ENCODE data around the gene PDE8A.
"Not testable (repeated sequence)": the region's sequence is repeated elsewhere in the genome, so short reads cannot be mapped to it uniquely, and the experiment has no call there.

Gene PDE8A

DNA sequence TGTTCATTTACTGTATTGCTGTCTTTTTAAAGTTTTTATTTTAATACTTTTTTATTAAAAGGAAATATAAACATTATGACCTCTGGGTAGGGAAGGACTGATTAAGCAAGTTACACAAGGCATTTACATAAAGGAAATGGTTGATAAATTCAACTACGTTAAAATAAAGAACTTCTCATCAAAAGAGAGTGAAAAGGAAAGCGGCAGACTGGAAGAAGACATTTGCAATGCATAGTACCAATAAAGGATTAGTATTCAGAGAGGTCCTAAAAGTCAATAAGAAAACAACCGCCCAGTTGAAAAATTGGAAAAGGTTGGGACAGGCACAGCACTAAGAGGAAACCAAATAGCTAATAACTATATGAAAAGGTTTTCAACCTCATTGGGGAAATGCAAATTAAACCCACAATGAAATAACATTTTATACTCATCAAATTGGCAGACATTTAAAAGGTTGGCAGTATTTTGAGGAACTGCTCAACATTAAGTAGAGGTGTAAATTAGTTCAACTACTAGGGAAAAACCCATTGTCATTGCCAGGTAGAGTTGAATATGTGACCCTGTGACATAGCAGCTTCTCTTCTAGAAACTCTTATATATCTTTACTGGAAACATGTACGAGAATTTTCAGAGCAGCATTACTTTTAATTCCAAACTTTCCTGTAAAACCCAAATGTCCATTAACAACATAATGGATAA, 9.5 kb downstream of the PDE8A start:
- no peak for DNase-seq (ENCODE audit: low read depth)

DNA sequence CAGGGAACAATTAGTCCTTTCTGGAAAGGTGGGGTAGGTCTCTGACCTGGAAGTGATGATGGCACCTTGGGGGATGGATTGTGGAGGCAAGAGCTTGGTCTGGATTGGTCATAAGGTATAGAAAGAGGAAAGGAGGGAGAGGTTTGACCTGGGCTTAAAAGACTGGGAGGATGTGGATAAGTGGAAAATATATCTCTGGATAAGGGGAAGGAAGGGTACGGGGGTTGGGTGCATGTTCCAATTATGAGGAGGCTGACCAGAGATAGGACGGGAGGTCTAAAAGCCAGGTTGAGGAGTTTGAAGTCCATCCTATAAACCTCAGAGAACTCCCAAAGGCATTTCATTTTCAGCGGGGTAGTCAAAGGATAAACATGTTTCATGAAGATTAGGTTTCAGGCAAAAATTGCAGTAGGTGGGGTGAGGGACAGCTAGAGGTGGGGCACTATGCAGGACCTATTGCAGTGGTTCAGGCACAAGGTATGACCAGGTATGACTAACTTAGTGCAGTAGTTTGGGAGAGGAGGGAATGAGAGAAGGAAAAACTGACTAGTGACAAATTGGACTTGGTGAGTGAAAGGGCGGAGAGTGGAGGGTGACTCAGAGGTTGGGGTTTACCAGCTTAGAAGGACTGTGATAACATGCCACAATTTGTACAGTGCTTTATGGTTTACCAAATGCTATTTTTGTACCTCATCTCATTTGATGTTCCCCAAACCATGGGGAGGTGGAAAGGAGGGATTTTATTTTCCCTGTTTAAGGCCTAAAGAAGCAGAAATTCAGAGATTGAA, 10.7 kb downstream of the PDE8A start:
- peak; percentile 49 for DNase-seq (ENCODE audit: low read depth)

DNA sequence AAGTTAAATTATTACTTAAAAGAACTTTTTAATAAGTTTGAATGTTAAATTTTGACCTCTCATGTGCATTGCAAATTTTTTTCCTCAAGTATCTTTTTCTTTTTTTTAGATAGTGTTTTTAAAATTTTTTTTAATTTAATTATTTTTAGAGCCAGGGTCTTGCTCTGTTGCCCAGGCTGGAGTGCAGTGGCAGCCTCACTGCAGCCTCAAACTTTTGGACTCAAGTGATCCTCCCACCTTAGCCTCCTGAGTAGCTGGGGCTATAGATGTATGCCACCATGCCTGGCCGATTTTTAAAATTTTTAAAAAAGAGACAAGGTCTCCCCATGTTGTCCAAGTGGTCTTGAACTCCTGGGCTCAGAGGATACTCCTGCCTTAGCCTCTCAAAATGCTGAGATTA, 14.4 kb downstream of the PDE8A start:
- DNase-seq (ENCODE audit: low read depth), result no peak

DNA sequence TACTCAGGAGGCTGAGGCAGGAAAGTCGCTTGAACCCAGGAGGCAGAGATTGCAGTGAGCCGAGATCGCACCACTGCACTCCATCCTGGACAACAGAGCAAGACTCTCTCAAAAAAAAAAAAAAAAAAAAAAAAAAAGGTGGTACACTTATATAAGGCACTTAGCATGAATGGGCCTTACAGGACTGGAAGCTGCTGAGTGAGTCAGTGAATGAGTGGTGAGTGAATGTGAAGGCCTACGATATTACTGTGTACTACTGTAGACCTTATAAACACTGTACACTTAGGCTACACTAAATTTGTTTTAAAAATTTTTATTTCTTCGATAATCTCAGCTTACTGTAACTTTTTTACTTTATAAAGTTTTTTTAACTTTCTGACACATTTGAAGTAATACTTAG, 15.1 kb downstream of the PDE8A start:
- not testable (repeated sequence) for DNase-seq (ENCODE audit: low read depth)

DNA sequence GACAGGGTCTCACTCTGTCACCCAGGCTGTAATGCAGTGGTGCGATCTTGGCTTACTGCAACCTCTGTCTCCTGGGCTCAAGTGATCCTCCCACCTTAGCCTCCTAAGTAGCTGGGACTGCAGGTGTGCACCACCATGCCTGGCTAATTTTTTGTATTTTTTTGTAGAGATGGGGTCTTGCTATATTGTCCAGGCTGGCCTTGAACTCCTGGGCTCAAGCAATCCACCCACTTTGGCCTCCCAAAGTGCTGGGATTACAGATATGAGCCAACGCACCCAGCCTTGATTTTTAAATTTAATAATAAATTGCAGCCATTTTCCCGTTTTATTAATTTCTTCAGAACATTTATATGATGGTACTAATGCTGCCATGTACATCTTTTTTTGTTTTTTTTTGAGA, 15.6 kb downstream of the PDE8A start:
- DNase-seq (ENCODE audit: low read depth), result not testable (repeated sequence)

DNA sequence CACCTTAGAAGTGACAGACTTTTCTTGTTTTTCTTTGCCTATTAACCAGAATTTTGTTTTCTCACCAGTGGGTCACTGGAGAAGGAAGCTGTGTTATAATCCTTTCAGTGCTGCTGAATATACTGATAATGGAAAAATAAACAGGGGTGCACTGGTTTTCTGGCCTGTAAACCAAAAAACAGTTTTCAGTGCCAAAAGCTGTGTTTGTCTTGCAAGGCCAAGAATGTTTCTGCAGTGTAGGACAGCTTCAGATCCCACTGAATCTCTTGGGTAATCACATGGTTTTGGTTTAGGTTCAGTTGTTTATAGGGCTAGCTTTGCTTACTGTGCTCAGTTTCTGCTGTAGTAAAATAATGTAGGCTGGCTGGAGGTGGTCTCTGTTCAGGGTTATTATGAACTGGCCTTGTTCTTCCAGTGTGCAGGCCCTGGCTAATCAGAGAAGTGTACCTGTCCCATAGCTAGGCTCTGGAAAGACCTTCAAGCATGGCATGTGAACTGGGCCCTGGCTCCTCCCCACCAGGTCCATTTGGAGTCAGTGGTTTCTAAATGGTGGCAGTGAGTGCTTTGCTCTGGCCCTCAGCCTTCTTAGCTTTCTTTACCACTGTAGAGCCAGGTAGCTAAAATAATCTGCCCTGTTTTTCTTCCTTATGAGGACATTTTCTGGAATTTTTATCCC, 18.7 kb downstream of the PDE8A start:
- DNase-seq (ENCODE audit: low read depth), result peak; percentile 40

DNA sequence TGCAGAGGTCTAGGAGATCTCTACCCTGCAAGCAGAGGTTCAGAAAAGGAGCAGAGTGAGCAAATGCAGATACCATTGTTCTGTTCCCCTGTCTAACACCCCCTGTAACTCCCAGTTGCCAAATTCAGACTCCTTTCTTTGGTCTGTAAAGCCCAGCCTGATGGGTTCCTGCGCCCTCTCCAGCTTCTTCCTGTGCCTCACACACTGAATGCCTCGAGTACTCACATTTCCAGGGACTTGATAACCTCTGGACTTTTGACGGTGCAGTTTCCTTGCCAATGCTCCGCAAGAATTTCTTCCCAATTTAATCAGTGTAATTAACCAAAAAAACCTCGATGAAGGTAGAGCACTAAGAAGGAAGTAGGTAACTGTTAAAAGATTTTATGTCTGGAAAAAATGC, 19.3 kb downstream of the PDE8A start:
- no peak for DNase-seq (ENCODE audit: low read depth)

DNA sequence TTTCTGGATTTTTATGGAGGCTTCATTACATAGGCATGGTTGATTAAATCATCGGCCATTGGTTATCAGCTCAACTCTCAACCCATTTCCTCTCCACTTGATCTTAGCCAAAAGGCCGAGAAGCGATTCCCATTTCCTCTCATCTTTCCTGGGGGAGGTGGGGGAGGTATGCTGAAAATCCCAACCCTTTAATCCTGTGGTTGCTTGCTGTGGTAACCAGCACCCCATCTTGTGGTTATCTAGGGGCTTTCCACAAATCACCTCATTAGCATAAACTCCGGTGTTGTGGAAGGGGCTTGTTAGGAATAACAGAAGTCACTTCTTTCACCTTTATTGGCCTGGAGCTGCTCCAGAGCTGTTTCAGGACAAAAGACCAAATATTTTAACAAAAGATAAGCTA, 20.9 kb downstream of the PDE8A start:
- DNase-seq (ENCODE audit: low read depth), result no peak

DNA sequence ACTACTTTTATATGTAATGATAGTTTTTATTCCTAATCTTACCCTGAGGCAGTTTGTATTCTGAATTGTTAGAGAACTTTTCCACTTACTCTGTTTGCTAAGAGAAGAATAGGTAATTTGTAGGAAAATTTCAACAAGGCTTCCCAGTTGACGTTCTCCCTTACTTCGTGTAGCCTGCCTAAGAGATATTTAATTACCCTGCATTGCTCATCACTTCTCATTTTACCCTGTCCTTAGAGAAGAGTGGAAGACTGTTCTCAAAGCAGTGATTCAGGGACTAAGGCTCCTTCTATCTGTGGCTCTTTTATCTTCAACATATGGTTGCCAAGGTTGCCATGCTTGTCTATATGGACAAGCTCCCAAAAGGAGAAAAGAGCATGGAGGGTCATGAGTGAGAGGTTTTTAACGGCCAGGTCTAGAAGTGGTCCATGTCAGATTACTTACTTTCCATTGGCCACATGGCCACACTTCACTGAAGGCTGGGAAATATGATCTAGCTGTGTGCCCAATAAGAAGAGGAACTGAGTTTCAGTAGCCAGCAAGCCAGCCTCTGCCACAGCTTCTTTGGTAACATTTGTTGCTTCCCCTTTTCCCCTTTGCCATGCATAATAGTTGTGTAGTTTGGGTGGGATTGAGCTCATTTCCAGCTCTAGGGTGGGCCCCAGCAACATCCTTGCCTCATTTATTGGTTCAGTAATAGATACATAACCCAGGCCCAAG, 22.1 kb downstream of the PDE8A start:
- DNase-seq (ENCODE audit: low read depth), result no peak

DNA sequence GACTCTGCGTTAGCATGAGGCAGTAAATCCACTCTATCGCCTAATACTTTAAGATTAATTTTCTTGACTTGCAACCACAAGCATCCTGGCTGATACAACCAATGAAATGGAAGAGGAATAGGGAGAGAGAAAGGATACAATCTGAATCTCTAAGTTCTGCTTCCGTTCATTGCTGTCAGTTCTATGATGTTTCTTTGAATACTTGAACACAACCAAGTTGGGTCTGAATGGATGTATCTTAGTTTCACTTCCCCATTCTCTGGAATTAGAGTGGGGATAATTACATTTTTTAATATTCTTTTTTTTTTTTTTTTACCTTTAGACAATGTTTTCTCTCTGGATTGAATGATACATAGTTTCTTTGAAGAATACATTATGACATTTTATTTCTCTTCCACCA, 22.9 kb downstream of the PDE8A start:
- DNase-seq (ENCODE audit: low read depth), result no peak

DNA sequence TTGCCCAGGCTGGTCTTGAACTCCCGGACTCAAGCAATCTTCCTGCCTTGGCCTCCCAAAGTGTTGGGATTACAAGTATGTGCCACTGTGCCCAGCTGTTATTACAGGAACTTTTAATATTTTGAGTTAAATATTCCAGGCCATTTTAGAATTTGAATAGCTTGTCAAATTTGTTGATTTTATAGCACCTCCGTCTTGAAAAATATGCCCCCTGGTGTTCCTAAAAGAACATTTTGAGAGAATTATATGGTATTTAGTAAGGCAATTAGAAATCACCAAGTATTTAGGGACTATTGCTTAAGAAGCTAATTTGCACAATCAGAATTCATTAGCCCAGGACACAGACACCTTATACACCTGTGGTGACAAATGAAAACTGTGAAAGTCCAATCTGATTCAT, 23.7 kb downstream of the PDE8A start:
- DNase-seq (ENCODE audit: low read depth), result no peak

DNA sequence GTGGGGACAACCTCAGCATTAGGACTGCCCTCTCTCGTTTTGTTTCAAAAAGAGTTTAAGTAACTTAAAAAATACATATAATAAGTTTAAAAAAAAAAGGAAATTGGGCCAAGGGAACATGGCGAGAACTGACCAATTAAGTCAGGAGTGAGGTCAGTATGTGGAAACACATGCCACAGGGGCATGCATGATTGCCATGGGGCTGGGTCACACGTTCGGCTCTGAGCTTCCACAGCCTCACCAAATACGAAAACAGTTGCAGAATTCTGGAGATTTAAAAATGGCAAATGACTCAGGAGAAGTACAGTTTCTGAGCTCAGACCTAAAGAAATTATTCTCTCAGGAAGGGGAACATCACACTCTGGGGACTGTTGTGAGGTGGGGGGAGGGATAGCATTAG, 24.1 kb downstream of the PDE8A start:
- no peak for DNase-seq (ENCODE audit: low read depth)

DNA sequence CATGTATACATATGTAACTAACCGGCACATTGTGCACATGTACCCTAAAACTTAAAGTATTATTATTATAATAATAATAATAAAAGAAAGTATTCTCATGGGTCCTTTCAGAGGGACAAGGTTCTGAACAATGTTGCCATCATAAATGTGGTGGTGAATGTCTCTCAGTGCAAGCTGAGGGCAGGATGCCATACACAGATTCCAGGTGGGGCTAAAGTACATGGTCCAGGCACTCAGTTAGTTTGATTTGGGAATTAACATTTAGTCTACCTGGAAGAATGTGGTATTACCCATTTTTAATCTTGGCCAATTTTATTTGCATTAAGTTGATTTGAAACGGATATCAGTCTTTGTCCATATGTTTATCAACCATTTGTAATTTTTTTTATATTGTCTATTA, 24.5 kb downstream of the PDE8A start:
- no peak for DNase-seq (ENCODE audit: low read depth)

DNA sequence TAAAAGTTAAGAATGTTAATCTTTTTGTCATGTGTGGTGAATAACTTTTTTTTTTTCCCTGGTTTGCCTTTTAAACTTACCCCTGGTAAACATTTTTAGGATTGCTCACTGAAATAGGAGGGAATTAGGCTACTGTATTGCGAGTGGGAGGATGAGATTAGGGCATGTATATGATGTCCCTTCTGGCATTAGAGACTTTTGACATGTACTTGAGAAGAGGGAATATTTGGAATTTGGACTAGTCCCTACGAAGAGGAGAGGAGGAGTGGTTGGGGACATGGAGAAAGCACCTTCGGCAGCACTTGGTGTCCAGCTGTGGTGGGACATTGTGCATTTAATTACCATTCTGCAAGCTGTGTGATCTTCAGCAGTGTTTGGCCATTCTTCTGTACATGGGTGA, 25.0 kb downstream of the PDE8A start:
- DNase-seq (ENCODE audit: low read depth), result no peak

DNA sequence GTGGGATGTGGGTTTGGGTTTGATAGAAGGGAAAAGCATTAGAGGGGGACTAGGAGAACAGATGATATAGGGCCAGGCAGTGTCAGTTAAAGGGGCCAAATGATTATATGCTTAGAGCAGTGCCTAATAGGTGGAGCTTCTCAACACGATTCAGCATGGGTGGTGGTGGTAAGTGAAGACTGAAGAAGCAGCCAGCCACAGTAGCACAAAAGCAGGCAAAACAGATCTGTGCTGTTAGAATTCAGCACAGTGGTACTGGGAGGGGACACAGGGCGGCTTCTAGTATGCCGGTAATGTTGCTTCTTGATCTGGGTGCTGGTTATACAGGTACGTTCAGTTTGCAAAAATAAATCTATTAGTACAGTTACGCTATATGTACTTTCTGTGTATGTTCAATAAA, 25.5 kb downstream of the PDE8A start:
- no peak for DNase-seq (ENCODE audit: low read depth)

DNA sequence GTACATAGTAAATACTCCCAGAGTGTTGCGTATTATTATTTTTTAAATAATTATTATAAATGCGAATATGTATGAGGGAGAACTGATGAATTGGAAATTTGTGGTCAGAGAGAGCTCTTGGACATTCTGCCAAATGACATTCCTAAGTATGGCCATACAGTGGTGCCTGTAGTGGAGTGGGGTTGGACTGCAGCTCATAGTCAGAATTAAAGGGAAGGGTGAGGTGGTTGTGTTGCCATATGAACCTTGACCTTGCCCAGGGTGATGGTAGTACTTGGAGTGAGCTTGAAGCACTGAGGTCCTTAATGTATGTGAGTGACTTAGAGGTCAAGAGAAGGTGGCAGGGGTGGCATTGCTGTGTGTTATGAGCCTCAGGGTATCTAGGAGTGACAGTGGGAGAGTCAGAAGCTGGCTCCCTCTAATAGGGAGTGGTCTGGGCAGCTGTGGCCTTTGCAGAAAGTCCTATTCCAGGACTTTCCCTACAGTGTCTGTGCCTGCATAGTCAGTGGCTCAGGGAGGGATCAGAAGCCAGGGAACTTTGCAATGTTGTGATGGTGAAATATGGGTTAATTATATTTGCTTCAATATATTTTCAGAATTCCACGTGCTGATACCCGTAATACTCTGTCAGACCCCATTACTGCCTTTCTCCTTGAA, 26.2 kb downstream of the PDE8A start:
- DNase-seq (ENCODE audit: low read depth), result no peak

DNA sequence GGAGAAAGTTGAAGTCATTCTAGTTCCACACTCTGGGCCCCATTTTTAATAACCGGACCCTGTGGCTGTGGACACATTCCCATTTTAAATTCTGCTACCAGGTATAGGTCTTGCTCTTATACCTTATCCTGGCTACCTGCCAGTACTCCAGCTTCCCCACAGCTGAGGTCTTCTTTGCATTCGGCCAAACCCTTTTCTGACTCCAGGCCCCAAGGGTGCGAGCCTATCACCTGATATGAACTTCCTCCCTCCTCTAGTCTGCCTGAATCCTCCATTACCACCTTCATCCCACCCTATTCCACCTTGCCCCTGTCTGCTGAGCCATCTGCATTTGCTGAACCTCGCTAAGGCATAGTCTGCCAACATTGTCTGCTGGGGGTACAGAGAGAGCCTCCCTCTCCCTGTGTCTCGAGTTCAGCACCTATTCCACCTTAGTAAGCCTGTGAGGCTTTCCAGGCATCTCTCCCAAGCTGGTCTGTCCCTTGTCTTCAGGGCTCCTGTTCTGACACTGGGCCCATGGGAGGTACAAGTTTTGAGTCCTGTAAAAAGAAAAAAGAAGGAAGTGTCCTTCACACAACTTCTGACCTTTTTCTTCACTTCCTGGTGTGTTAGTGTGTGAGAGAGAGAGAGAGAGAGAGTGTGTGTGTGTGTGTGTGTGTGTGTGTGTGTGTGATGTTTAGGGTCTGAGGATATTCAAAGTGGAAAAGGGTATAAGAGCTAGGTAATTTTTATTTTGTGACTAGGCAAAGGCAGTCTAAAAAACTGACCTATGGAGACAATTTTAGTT, 27.0 kb downstream of the PDE8A start:
- no peak for DNase-seq (ENCODE audit: low read depth)

DNA sequence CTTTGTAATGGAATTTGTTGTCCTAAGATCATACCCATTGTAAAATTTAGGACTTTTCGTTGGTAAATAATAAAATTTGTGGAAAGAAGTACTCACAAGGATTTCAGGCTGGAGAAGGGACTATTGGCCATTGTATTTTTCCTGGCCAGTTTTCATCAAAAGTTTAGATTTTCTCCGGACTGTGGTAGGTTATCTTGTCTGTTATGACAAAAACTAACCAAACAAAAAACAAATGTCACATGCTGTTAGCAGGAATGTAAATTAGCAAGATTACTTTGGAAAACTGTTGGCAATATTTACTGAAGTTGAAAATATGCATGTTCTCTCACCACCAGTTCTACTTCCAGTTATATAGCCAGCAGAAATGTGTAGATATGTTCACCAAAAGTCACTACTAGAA, 27.8 kb downstream of the PDE8A start:
- no peak for DNase-seq (ENCODE audit: low read depth)

DNA sequence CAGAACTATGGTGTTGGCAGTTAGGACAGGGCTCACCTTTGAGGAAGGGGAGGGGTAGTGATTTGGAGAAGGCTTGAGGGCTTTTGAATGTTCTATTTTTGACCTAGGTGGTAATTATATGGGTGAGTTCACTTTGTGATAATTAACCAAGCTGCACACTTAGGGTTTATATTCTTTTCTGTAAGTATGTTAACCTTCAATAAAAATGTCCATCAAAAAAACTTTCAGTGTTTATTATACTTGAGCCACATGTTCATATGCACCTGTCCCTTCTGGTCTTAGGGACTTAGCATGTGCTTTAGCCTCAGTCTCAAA, 28.4 kb downstream of the PDE8A start:
- DNase-seq (ENCODE audit: low read depth), result no peak

DNA sequence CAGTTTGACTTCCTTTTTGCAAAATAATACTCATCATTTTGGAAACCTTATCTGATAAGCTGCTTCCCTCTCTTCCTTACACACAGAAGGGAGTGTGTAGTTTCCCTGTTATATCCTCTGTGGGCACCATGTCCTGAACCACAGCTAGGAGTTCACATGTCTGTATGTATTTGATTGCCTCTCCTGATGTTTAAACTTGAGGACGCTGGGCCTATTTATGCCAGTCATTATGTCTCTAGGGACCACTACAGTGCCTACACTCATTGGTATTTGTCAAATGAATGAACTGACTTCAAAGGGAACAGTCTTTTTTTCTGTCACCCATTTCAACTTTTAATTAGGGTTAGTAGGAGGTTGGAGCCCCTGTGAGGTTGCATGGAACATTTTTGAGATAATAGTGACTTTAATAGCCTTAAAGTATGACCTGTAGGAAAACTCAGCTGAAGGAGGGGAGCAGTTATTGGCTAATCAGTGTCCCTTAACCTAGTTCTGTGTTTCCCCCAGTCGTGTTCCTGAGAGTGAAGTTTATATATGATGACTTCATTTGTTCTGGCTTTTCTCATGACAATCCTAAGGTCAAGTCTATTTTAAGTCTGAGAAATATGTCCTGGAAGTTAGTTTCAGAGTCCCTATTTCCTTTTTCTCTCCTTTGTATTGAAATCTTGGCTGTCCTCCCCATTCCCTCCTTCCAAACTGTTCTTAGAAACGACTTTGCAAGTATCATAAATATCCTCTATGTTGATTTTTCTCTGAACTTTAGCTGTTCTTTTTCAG, 28.9 kb downstream of the PDE8A start:
- no peak for DNase-seq (ENCODE audit: low read depth)

DNA sequence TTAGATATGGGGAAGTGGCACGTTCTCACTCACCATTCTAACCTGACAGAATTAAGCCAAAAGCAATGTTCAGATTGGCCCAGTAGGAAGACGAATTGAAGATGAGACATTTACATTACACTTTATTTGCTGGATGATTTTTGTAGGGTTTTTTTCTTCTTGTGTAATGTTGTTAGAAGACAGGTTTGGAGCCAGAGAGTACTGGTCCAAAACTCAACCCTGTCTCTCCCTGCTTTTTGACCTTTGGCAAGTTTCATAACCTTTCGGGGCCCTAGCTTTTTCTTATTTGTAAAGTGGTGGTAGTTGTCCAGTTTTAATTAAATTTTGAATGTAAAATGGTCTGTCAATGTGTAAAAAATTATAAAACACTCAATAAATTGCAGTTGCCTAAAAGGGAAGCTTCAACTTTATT, 29.5 kb downstream of the PDE8A start:
- no peak for DNase-seq (ENCODE audit: low read depth)
